Keratinocyte (primary cell): Measurements from ENCODE around the gene CAMK2D. TPM values are rescaled to one million over a fixed set of nuclear protein-coding genes. Genes with fewer than 3 reads are reported as not detected.

ENCODE experiments used
- DNase-seq: peaks from one replicate; pipeline ENCODE4 v3.0.0-alpha.2; 2011; ENCODE audit warnings: low read depth, missing footprints, low spot score
- FAIRE-seq: peaks from 2 replicates; lab custom pipeline; 2011; peaks lifted over from hg19 to GRCh38; lab: Jason Lieb, UNC
- H2AFZ ChIP-seq: 2 replicates; pipeline ENCODE4 v1.6.0; 2012; ENCODE audit warnings: low read length, control low read depth, inconsistent platforms; ENCODE audit not compliant: control insufficient read depth
- H3K27ac ChIP-seq: 2 replicates; pipeline ENCODE4 v1.5.1; 2011; ENCODE audit warnings: low read length; ENCODE audit not compliant: control insufficient read depth, insufficient read depth
- H3K27me3 ChIP-seq: 3 replicates; pipeline ENCODE4 v1.6.0; 2011; ENCODE audit warnings: low read length; ENCODE audit not compliant: control insufficient read depth, insufficient read depth; ENCODE audit errors: extremely low read depth
- H3K36me3 ChIP-seq, 2 experiments: 2 replicates in 1 of 2; 3 replicates in 1 of 2; pipeline ENCODE4 v1.5.1; 2011; ENCODE audit warnings: low read length in 2 of 2, mild to moderate bottlenecking in 1 of 2; ENCODE audit not compliant: control insufficient read depth in 2 of 2, insufficient read depth in 2 of 2; ENCODE audit errors: extremely low read depth in 1 of 2
- H3K4me1 ChIP-seq: 3 replicates; pipeline ENCODE4 v1.5.1; 2011; ENCODE audit warnings: low read length; ENCODE audit not compliant: control insufficient read depth, insufficient read depth; ENCODE audit errors: extremely low read depth
- H3K4me2 ChIP-seq: 3 replicates; pipeline ENCODE4 v1.6.0; 2011; ENCODE audit warnings: low read depth, low read length; ENCODE audit not compliant: control insufficient read depth, insufficient read depth; ENCODE audit errors: extremely low read depth
- H3K4me3 ChIP-seq, 3 experiments: fragments of 200-600 bp in 1 of 3; sonication (generic) in 1 of 3; 2 replicates in 2 of 3; 3 replicates in 1 of 3; pipeline ENCODE4 v1.5.1; 2011 to 2016; ENCODE audit warnings: low read length in 3 of 3, mild to moderate bottlenecking in 3 of 3, control low read depth in 2 of 3, inconsistent platforms in 1 of 3, low read depth in 1 of 3, mixed read lengths in 1 of 3, mixed run types in 1 of 3, moderate library complexity in 1 of 3; ENCODE audit not compliant: control insufficient read depth in 2 of 3, insufficient read depth in 2 of 3; ENCODE audit errors: extremely low read depth in 1 of 3
- H3K79me2 ChIP-seq: 2 replicates; pipeline ENCODE4 v1.6.0; 2012; ENCODE audit warnings: low read length; ENCODE audit not compliant: control insufficient read depth, insufficient read depth
- H3K9ac ChIP-seq: 3 replicates; pipeline ENCODE4 v1.6.0; 2011; ENCODE audit warnings: low read length; ENCODE audit not compliant: control insufficient read depth, insufficient read depth; ENCODE audit errors: extremely low read depth
- H3K9me1 ChIP-seq: 3 replicates; pipeline ENCODE4 v1.6.0; 2011; ENCODE audit warnings: low read length; ENCODE audit not compliant: control insufficient read depth, insufficient read depth; ENCODE audit errors: extremely low read depth
- H3K9me3 ChIP-seq: 2 replicates; pipeline ENCODE4 v1.5.1; 2012; ENCODE audit warnings: low read depth, low read length; ENCODE audit not compliant: control insufficient read depth
- H4K20me1 ChIP-seq: 3 replicates; pipeline ENCODE4 v1.6.0; 2011; ENCODE audit warnings: low read length; ENCODE audit not compliant: control insufficient read depth, insufficient read depth; ENCODE audit errors: extremely low read depth
- CTCF ChIP-seq, 3 experiments: IDR thresholded peaks in 1 of 3; conservative IDR thresholded peaks in 1 of 3; optimal IDR thresholded peaks in 1 of 3; 2 replicates in 2 of 3; 3 replicates in 1 of 3; pipeline versions ENCODE3 to v1.5.1; 2011; ENCODE audit warnings: low read length in 3 of 3, mild to moderate bottlenecking in 3 of 3, moderate library complexity in 2 of 3, control low read depth in 1 of 3, inconsistent platforms in 1 of 3; ENCODE audit not compliant: insufficient read depth in 2 of 3; ENCODE audit errors: extremely low read depth in 1 of 3
- EZH2 ChIP-seq: IDR thresholded peaks from one replicate; pipeline ENCODE4 v1.6.1; 2012; ENCODE audit warnings: inconsistent platforms, mild to moderate bottlenecking, low read length, moderate library complexity
- dilution Hi-C: fragments of 300-500 bp; cut with MboI; formaldehyde crosslinking; loops from one replicate; pipeline ENCODE4 v1.7.0; 2020; ENCODE audit warnings: low sequenced_read_pairs; ENCODE audit not compliant: extremely low pct_ligation_motif_present
- polyA plus RNA-seq, 5 experiments: library from polyadenylated mRNA; depleted of rRNA in 3 of 5; stranded (reverse) in 3 of 5; stranded (forward) in 1 of 5; unstranded in 1 of 5; fragments of >200 nt; gene quantifications; 1 replicate in 1 of 5; 2 replicates in 3 of 5; 3 replicates in 1 of 5; pipeline versions ENCODE4 v1.2.1 to v1.2.3, GENCODE V29; 2011 to 2012; ENCODE audit warnings: missing spikeins in 2 of 5, low read depth in 1 of 5, low replicate concordance in 1 of 5

CAMK2D gene
- polyA plus RNA-seq, 1 donor (not counting 4 experiments of a cell fraction or from before 2014, with no cell fraction given): 18.8 TPM

- DNase-seq (no peak), FAIRE-seq (no peak)
- TF ChIP-seq CTCF (optimal IDR thresholded peaks at IDR 0.05 in 1 of 3, IDR thresholded peaks at IDR 0.05 in 1 of 3, conservative IDR thresholded peaks at IDR 0.05 in 1 of 3; ENCODE audit: extremely low read depth in 1 of 3, insufficient read depth in 2 of 3, low read length in 3 of 3) (no peak), EZH2 (no peak)
- H4K20me1 ChIP-seq: no peaks in the 10 kb centered on the region
- no peaks in the 10 kb centered on the region for H3K79me2 ChIP-seq
- dilution Hi-C loops: no loop called here
- no peaks in the 10 kb centered on the region for H3K9me3 ChIP-seq
- no peak overlapping the region for H3K9ac ChIP-seq
- no peak overlapping the region for H3K27ac ChIP-seq
- H3K4me1 ChIP-seq: peaks cover 9% of the 10 kb centered on the region
- no peaks in the 10 kb centered on the region for H3K36me3 ChIP-seq
- no peaks in the 10 kb centered on the region for H3K9me1 ChIP-seq
- no peak overlapping the region for H3K4me3 ChIP-seq
- H3K27me3 ChIP-seq: no peaks in the 10 kb centered on the region
- no peak overlapping the region for H2AFZ ChIP-seq
- no peak overlapping the region for H3K4me2 ChIP-seq
These were observed 60.4 kb downstream of the CAMK2D start for GRCh38 chr4:113701169-113701568.

GRCh38 chr4:113700602-113701150 is 60.9 kb downstream of the CAMK2D start:
- no peaks in the 10 kb centered on the region for H3K27me3 ChIP-seq
- no peaks in the 10 kb centered on the region for H3K9me1 ChIP-seq
- H3K9ac ChIP-seq: no peak overlapping the region
- H3K4me1 ChIP-seq: peaks cover 9% of the 10 kb centered on the region
- DNase-seq (no peak), FAIRE-seq (no peak)
- no peak overlapping the region for H2AFZ ChIP-seq
- dilution Hi-C loops: no loop called here
- no peaks in the 10 kb centered on the region for H4K20me1 ChIP-seq
- no peak for TF ChIP-seq EZH2
- no peaks in the 10 kb centered on the region for H3K79me2 ChIP-seq
- no peak overlapping the region for H3K4me3 ChIP-seq
- H3K27ac ChIP-seq: no peak overlapping the region
- H3K36me3 ChIP-seq: no peaks in the 10 kb centered on the region
- H3K4me2 ChIP-seq: no peak overlapping the region
- no peaks in the 10 kb centered on the region for H3K9me3 ChIP-seq

DNA sequence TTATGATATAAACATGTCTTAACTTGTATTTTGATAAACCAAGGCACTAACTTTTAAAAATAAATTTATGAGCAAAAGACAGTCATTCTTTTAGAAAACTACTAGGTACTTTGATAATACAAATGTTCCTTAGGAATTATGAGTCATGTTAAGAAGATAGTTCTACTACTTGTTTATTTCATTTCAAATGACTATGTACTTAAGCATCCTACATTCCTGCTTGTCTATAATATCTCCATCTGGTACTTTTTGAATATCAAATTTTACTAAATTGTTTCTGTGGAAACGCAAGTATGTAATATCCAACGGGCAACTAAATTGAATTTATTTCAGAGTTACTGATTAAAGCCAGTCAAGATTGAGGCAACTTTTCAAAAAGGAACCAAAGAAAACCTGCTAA is 61.8 kb downstream of the CAMK2D start:
- no peak overlapping the region for H3K9ac ChIP-seq
- H3K79me2 ChIP-seq: no peaks in the 10 kb centered on the region
- H3K9me3 ChIP-seq: no peaks in the 10 kb centered on the region
- FAIRE-seq (no peak), DNase-seq (no peak)
- no peaks in the 10 kb centered on the region for H4K20me1 ChIP-seq
- TF ChIP-seq CTCF (optimal IDR thresholded peaks at IDR 0.05 in 1 of 3, IDR thresholded peaks at IDR 0.05 in 1 of 3, conservative IDR thresholded peaks at IDR 0.05 in 1 of 3; ENCODE audit: extremely low read depth in 1 of 3, insufficient read depth in 2 of 3, low read length in 3 of 3) (no peak), EZH2 (no peak)
- no peak overlapping the region for H3K27ac ChIP-seq
- no peak overlapping the region for H3K4me3 ChIP-seq
- H3K36me3 ChIP-seq: no peaks in the 10 kb centered on the region
- no peak overlapping the region for H2AFZ ChIP-seq
- peaks cover 9% of the 10 kb centered on the region for H3K4me1 ChIP-seq
- H3K27me3 ChIP-seq: no peaks in the 10 kb centered on the region
- no peaks in the 10 kb centered on the region for H3K9me1 ChIP-seq
- dilution Hi-C loops: no loop called here
- no peak overlapping the region for H3K4me2 ChIP-seq
